ENCODE data around the gene SYK.

Gene SYK

GRCh38 chr9:90808398-90808797 is 6.8 kb downstream of the SYK start:
- H3K27me3 ChIP-seq: no peaks in the 10 kb centered on the region
- no peaks in the 10 kb centered on the region for H3K9me3 ChIP-seq
- no peak for TF ChIP-seq CTCF (IDR thresholded peaks at IDR 0.05)
- H3K27ac ChIP-seq: peak overlapping the region; percentile 88
- peaks cover 82 to 90% of the 10 kb centered on the region in 2 experiments for H3K4me1 ChIP-seq (ENCODE audit: control insufficient read depth in 1 of 2, insufficient read depth in 1 of 2, low read depth in 1 of 2, low read length in 1 of 2)
- peak overlapping the region; percentile 35 to 47 for H3K4me3 ChIP-seq (ENCODE audit: low read depth in 1 of 2, low read length in 1 of 2)
- H3K36me3 ChIP-seq: peaks cover 19% of the 10 kb centered on the region

GRCh38 chr9:90808890-90809685 is 7.5 kb downstream of the SYK start:
- Histone ChIP-seq H3K36me3 (peaks cover 19% of the 10 kb centered on the region), H3K4me3 (ENCODE audit: low read depth in 1 of 2, low read length in 1 of 2) (peak overlapping the region; percentile 35 to 47), H3K4me1 (ENCODE audit: control insufficient read depth in 1 of 2, insufficient read depth in 1 of 2, low read depth in 1 of 2, low read length in 1 of 2) (peaks cover 82 to 90% of the 10 kb centered on the region in 2 experiments), H3K9me3 (no peaks in the 10 kb centered on the region), H3K27ac (peak overlapping the region; percentile 88), H3K27me3 (no peaks in the 10 kb centered on the region)
- TF ChIP-seq CTCF (IDR thresholded peaks at IDR 0.05): peak; percentile 26

GRCh38 chr9:90810691-90811090 is 9.1 kb downstream of the SYK start:
- no peaks in the 10 kb centered on the region for H3K9me3 ChIP-seq
- peak overlapping the region; percentile 88 for H3K27ac ChIP-seq
- no peak for TF ChIP-seq CTCF (IDR thresholded peaks at IDR 0.05)
- H3K27me3 ChIP-seq: no peaks in the 10 kb centered on the region
- no peak overlapping the region for H3K4me3 ChIP-seq (ENCODE audit: low read depth in 1 of 2, low read length in 1 of 2)
- peaks cover 82 to 90% of the 10 kb centered on the region in 2 experiments for H3K4me1 ChIP-seq (ENCODE audit: control insufficient read depth in 1 of 2, insufficient read depth in 1 of 2, low read depth in 1 of 2, low read length in 1 of 2)
- H3K36me3 ChIP-seq: peaks cover 19% of the 10 kb centered on the region

- H3K36me3 ChIP-seq: peaks cover 10% of the 10 kb centered on the region
- no peak for TF ChIP-seq CTCF (IDR thresholded peaks at IDR 0.05)
- H3K27ac ChIP-seq: peak overlapping the region; percentile 90
- H3K27me3 ChIP-seq: no peaks in the 10 kb centered on the region
- H3K4me3 ChIP-seq (ENCODE audit: low read depth in 1 of 2, low read length in 1 of 2): no peak overlapping the region
- no peaks in the 10 kb centered on the region for H3K9me3 ChIP-seq
- H3K4me1 ChIP-seq (ENCODE audit: control insufficient read depth in 1 of 2, insufficient read depth in 1 of 2, low read depth in 1 of 2, low read length in 1 of 2): peaks cover 70 to 83% of the 10 kb centered on the region in 2 experiments
Observed at GRCh38 chr9:90813046-90813445, 11.4 kb downstream of the SYK start.

- TF ChIP-seq CTCF (IDR thresholded peaks at IDR 0.05): no peak
- Histone ChIP-seq H3K4me1 (ENCODE audit: control insufficient read depth in 1 of 2, insufficient read depth in 1 of 2, low read depth in 1 of 2, low read length in 1 of 2) (peaks cover 65 to 83% of the 10 kb centered on the region in 2 experiments), H3K36me3 (peaks cover 10% of the 10 kb centered on the region), H3K27ac (peak overlapping the region; percentile 90), H3K27me3 (no peaks in the 10 kb centered on the region), H3K9me3 (no peaks in the 10 kb centered on the region), H3K4me3 (ENCODE audit: low read depth in 1 of 2, low read length in 1 of 2) (no peak overlapping the region)
Observed at GRCh38 chr9:90813523-90813922, 11.9 kb downstream of the SYK start.
